T-helper 17 cell (primary cell): Measurements from ENCODE around the gene WDR82. TPM values are rescaled to one million over a fixed set of nuclear protein-coding genes. Genes with fewer than 3 reads are reported as not detected.

Experiments used
- ATAC-seq: fragments of 150-1000 bp; cut with Tn5 transposase; 2 replicates; pipeline ENCODE4 v1.10.0; 2021; ENCODE audit warnings: mild to moderate bottlenecking, moderate library complexity
- DNase-seq, 3 donors: peaks; one replicate each; pipeline versions ENCODE4 v3.0.0 to v3.0.0-alpha.2; 2020 to 2021
- H3K9me3 ChIP-seq: one replicate; pipeline ENCODE4 v1.7.0; 2013; ENCODE audit warnings: low read length, mild to moderate bottlenecking; ENCODE audit not compliant: control insufficient read depth, poor library complexity, severe bottlenecking
- H3K27ac Mint-ChIP-seq: one replicate; pipeline ENCODE4 v1.8.0; 2022; ENCODE audit warnings: mild to moderate bottlenecking, moderate library complexity, mixed read lengths
- H3K27me3 Mint-ChIP-seq: one replicate; pipeline ENCODE4 v1.8.0; 2022; ENCODE audit warnings: mixed read lengths
- H3K36me3 Mint-ChIP-seq: one replicate; pipeline ENCODE4 v1.8.0; 2022; ENCODE audit warnings: low read depth, mixed read lengths
- H3K4me1 Mint-ChIP-seq: one replicate; pipeline ENCODE4 v1.8.0; 2022; ENCODE audit warnings: mild to moderate bottlenecking, mixed read lengths
- H3K4me3 Mint-ChIP-seq: one replicate; pipeline ENCODE4 v1.8.0; 2022; ENCODE audit warnings: mild to moderate bottlenecking, moderate library complexity, mixed read lengths
- total RNA-seq, 4 donors: library from RNA in 2 of 4; stranded (reverse) in 2 of 4; gene quantifications; one replicate each; pipeline ENCODE4 v1.2.3 and lab custom pipeline; 2022 to 2026

WDR82 gene
- total RNA-seq, 2 donors from 2014 or later, result 109 to 114 TPM

GRCh38 chr3:52315977-52316764 is 37.7 kb upstream of the WDR82 start, which contains the start of gene DNAH1:
Gene DNAH1 (plus strand): TSS chr3:52316319. CDS start chr3:52322443, 6,124 bp downstream.
- H3K4me3 Mint-ChIP-seq, result peak within 1 kb of the TSS; percentile 78
- H3K27ac Mint-ChIP-seq, result peak within 1 kb of the TSS; percentile 62
- H3K36me3 Mint-ChIP-seq, result no peaks in the 10 kb centered on the region
- H3K4me1 Mint-ChIP-seq, result peaks cover 13% of the 10 kb centered on the region
- ATAC-seq, result no peak
- H3K9me3 ChIP-seq, result no peaks in the 10 kb centered on the region
- H3K27me3 Mint-ChIP-seq, result no peaks in the 10 kb centered on the region
- DNase-seq, result no peak

- H3K9me3 ChIP-seq, result no peaks in the 10 kb centered on the region
- H3K36me3 Mint-ChIP-seq, result no peaks in the 10 kb centered on the region
Observed at GRCh38 chr3:52315006-52315405, 36.6 kb upstream of the WDR82 start.

GRCh38 chr3:52314489-52314888 is 36.0 kb upstream of the WDR82 start:
- Mint-ChIP-seq H3K4me3 (no peak overlapping the region), H3K27ac (peak overlapping the region; percentile 62), H3K36me3 (no peaks in the 10 kb centered on the region), H3K4me1 (peaks cover 16% of the 10 kb centered on the region), H3K27me3 (no peaks in the 10 kb centered on the region)
- no peak for ATAC-seq
- no peak for DNase-seq
- H3K9me3 ChIP-seq, result no peaks in the 10 kb centered on the region

More at GRCh38 chr3:52315006-52315405, 36.6 kb upstream of the WDR82 start:
- no peak overlapping the region for H3K4me3 Mint-ChIP-seq
- peaks cover 13% of the 10 kb centered on the region for H3K4me1 Mint-ChIP-seq
- ATAC-seq (no peak), DNase-seq (no peak)
- no peaks in the 10 kb centered on the region for H3K27me3 Mint-ChIP-seq
- peak overlapping the region; percentile 62 for H3K27ac Mint-ChIP-seq

GRCh38 chr3:52313774-52314188 is 35.3 kb upstream of the WDR82 start:
- no peaks in the 10 kb centered on the region for H3K36me3 Mint-ChIP-seq
- no peaks in the 10 kb centered on the region for H3K27me3 Mint-ChIP-seq
- ATAC-seq, result peak; percentile 33
- peak overlapping the region; percentile 63 for H3K27ac Mint-ChIP-seq
- no peak for DNase-seq
- peaks cover 17% of the 10 kb centered on the region for H3K4me1 Mint-ChIP-seq
- no peaks in the 10 kb centered on the region for H3K9me3 ChIP-seq
- no peak overlapping the region for H3K4me3 Mint-ChIP-seq

- Mint-ChIP-seq H3K4me3 (peak overlapping the region; percentile 52), H3K4me1 (peaks cover 19% of the 10 kb centered on the region), H3K36me3 (no peaks in the 10 kb centered on the region), H3K27ac (peak overlapping the region; percentile 63), H3K27me3 (no peaks in the 10 kb centered on the region)
- DNase-seq (no peak), ATAC-seq (no peak)
- no peaks in the 10 kb centered on the region for H3K9me3 ChIP-seq
Observed at GRCh38 chr3:52313188-52313773, 34.8 kb upstream of the WDR82 start.

- ATAC-seq (no peak), DNase-seq (no peak)
- Mint-ChIP-seq H3K4me3 (no peak overlapping the region), H3K4me1 (peaks cover 20% of the 10 kb centered on the region), H3K27ac (no peak overlapping the region), H3K36me3 (no peaks in the 10 kb centered on the region), H3K27me3 (no peaks in the 10 kb centered on the region)
- no peaks in the 10 kb centered on the region for H3K9me3 ChIP-seq
Observed at GRCh38 chr3:52311576-52312119, 33.2 kb upstream of the WDR82 start.

GRCh38 chr3:52310861-52311575 is 32.6 kb upstream of the WDR82 start:
- H3K9me3 ChIP-seq, result no peaks in the 10 kb centered on the region
- H3K4me3 Mint-ChIP-seq, result no peak overlapping the region
- ATAC-seq (peak; percentile 81), DNase-seq (no peak)
- H3K27ac Mint-ChIP-seq, result no peak overlapping the region
- H3K4me1 Mint-ChIP-seq, result peaks cover 24% of the 10 kb centered on the region
- no peaks in the 10 kb centered on the region for H3K27me3 Mint-ChIP-seq
- H3K36me3 Mint-ChIP-seq, result no peaks in the 10 kb centered on the region

- no peak overlapping the region for H3K4me3 Mint-ChIP-seq
- H3K9me3 ChIP-seq, result no peaks in the 10 kb centered on the region
- no peak for ATAC-seq
- H3K4me1 Mint-ChIP-seq, result peaks cover 30% of the 10 kb centered on the region
- H3K27ac Mint-ChIP-seq, result peak overlapping the region; percentile 19
- no peaks in the 10 kb centered on the region for H3K36me3 Mint-ChIP-seq
- DNase-seq, result no peak
- no peaks in the 10 kb centered on the region for H3K27me3 Mint-ChIP-seq
Observed at GRCh38 chr3:52308308-52308707, 29.9 kb upstream of the WDR82 start.

- H3K4me1 Mint-ChIP-seq, result peaks cover 36% of the 10 kb centered on the region
- no peak overlapping the region for H3K4me3 Mint-ChIP-seq
- DNase-seq (no peak), ATAC-seq (no peak)
- H3K27me3 Mint-ChIP-seq, result no peaks in the 10 kb centered on the region
- no peaks in the 10 kb centered on the region for H3K9me3 ChIP-seq
- H3K36me3 Mint-ChIP-seq, result no peaks in the 10 kb centered on the region
- peak overlapping the region; percentile 65 for H3K27ac Mint-ChIP-seq
Observed at GRCh38 chr3:52306978-52307377, 28.5 kb upstream of the WDR82 start.

- peak overlapping the region; percentile 81 for H3K27ac Mint-ChIP-seq
- no peaks in the 10 kb centered on the region for H3K27me3 Mint-ChIP-seq
- ATAC-seq, result no peak
- H3K36me3 Mint-ChIP-seq, result no peaks in the 10 kb centered on the region
- H3K9me3 ChIP-seq, result no peaks in the 10 kb centered on the region
- no peak overlapping the region for H3K4me3 Mint-ChIP-seq
- no peak for DNase-seq
- peaks cover 36% of the 10 kb centered on the region for H3K4me1 Mint-ChIP-seq
Observed at GRCh38 chr3:52305926-52306325, 27.5 kb upstream of the WDR82 start.

- H3K27ac Mint-ChIP-seq, result peak overlapping the region; percentile 16
- H3K27me3 Mint-ChIP-seq, result no peaks in the 10 kb centered on the region
- ATAC-seq (no peak), DNase-seq (no peak)
- H3K36me3 Mint-ChIP-seq, result no peaks in the 10 kb centered on the region
- H3K9me3 ChIP-seq, result no peaks in the 10 kb centered on the region
- peaks cover 33% of the 10 kb centered on the region for H3K4me1 Mint-ChIP-seq
- no peak overlapping the region for H3K4me3 Mint-ChIP-seq
Observed at GRCh38 chr3:52303811-52304210, 25.4 kb upstream of the WDR82 start.

GRCh38 chr3:52302426-52303145 is 24.1 kb upstream of the WDR82 start:
- no peak overlapping the region for H3K4me3 Mint-ChIP-seq
- no peaks in the 10 kb centered on the region for H3K27me3 Mint-ChIP-seq
- peaks cover 27% of the 10 kb centered on the region for H3K4me1 Mint-ChIP-seq
- no peaks in the 10 kb centered on the region for H3K36me3 Mint-ChIP-seq
- peak overlapping the region; percentile 19 for H3K27ac Mint-ChIP-seq
- DNase-seq (no peak), ATAC-seq (no peak)
- no peaks in the 10 kb centered on the region for H3K9me3 ChIP-seq
